CD14-positive monocyte (primary cell): ENCODE data around the gene CTR9. TPM values are rescaled to one million over a fixed set of nuclear protein-coding genes. Genes with fewer than 3 reads are reported as not detected.

Experiments used
- DNase-seq, 3 donors: peaks; one replicate each; pipeline ENCODE4 v3.0.0-alpha.2; 2011 to 2022
- H2AFZ ChIP-seq: 2 replicates; pipeline ENCODE4 v1.6.0; 2012; ENCODE audit warnings: mild to moderate bottlenecking, low read depth, low read length, inconsistent platforms; ENCODE audit not compliant: insufficient read depth, poor library complexity, severe bottlenecking
- H3K27ac ChIP-seq, 2 donors: 1 replicate in 1 of 2; 2 replicates in 1 of 2; pipeline ENCODE4 v1.5.1; 2012 to 2013; ENCODE audit warnings: low read length in 2 of 2, control low read depth in 1 of 2, inconsistent platforms in 1 of 2, low read depth in 1 of 2, mild to moderate bottlenecking in 1 of 2
- H3K27me3 ChIP-seq, 2 donors: one replicate each; pipeline versions ENCODE4 v1.6.0 to v1.6.1; 2011 to 2013; ENCODE audit warnings: low read length in 2 of 2; ENCODE audit not compliant: control insufficient read depth in 2 of 2, insufficient read depth in 2 of 2
- H3K36me3 ChIP-seq, 2 donors: replicated peaks in 1 of 2; 1 replicate in 1 of 2; 2 replicates in 1 of 2; pipeline versions ENCODE4 v1.5.1 to v1.6.1; 2012 to 2013; ENCODE audit warnings: low read length in 2 of 2, control low read depth in 1 of 2, inconsistent platforms in 1 of 2, mild to moderate bottlenecking in 1 of 2; ENCODE audit not compliant: insufficient read depth in 2 of 2, control insufficient read depth in 1 of 2
- H3K4me1 ChIP-seq, 2 donors: 1 replicate in 1 of 2; 2 replicates in 1 of 2; pipeline versions ENCODE4 v1.5.1 to v1.6.1; 2012 to 2013; ENCODE audit warnings: low read length in 2 of 2, control low read depth in 1 of 2, inconsistent platforms in 1 of 2, mild to moderate bottlenecking in 1 of 2, moderate library complexity in 1 of 2; ENCODE audit not compliant: insufficient read depth in 2 of 2, control insufficient read depth in 1 of 2
- H3K4me2 ChIP-seq: replicated peaks from 2 replicates; pipeline ENCODE3; 2012; ENCODE audit warnings: low read length, moderate library complexity, mild to moderate bottlenecking; ENCODE audit not compliant: poor library complexity, severe bottlenecking; ENCODE audit errors: extremely low read depth
- H3K4me3 ChIP-seq, 3 experiments: fragments of 200-600 bp in 1 of 3; sonication (generic) in 1 of 3; replicated peaks in 1 of 3; 1 replicate in 2 of 3; 2 replicates in 1 of 3; pipeline ENCODE4 v1.5.1; 2011 to 2013; ENCODE audit warnings: low read length in 3 of 3, mild to moderate bottlenecking in 3 of 3, control low read depth in 2 of 3, low read depth in 2 of 3, inconsistent platforms in 1 of 3, moderate library complexity in 1 of 3
- H3K79me2 ChIP-seq: 2 replicates; pipeline ENCODE4 v1.6.0; 2012; ENCODE audit warnings: mild to moderate bottlenecking, control low read depth, inconsistent platforms, low read length, moderate library complexity; ENCODE audit not compliant: insufficient read depth
- H3K9ac ChIP-seq: 2 replicates; pipeline ENCODE4 v1.6.0; 2017; ENCODE audit warnings: low read length, mild to moderate bottlenecking; ENCODE audit not compliant: insufficient read depth, poor library complexity, severe bottlenecking
- H3K9me3 ChIP-seq, 2 donors: replicated peaks in 1 of 2; 1 replicate in 1 of 2; 2 replicates in 1 of 2; pipeline versions ENCODE4 v1.5.1 to v1.6.1; 2012 to 2013; ENCODE audit warnings: low read length in 2 of 2, control low read depth in 1 of 2; ENCODE audit not compliant: control insufficient read depth in 1 of 2, insufficient read depth in 1 of 2
- H4K20me1 ChIP-seq: 2 replicates; pipeline ENCODE4 v1.6.0; 2012; ENCODE audit warnings: mild to moderate bottlenecking, low read length, control low read depth, moderate library complexity; ENCODE audit not compliant: insufficient read depth
- H3K27ac Mint-ChIP-seq, 7 donors: one replicate each; pipeline ENCODE4 v1.8.0; 2020; ENCODE audit warnings: mild to moderate bottlenecking in 7 of 7, mixed read lengths in 7 of 7, moderate library complexity in 6 of 7, inconsistent platforms in 2 of 7
- H3K27me3 Mint-ChIP-seq, 3 donors: one replicate each; pipeline ENCODE4 v1.8.0; 2021 to 2022; ENCODE audit warnings: low read depth in 3 of 3, mild to moderate bottlenecking in 3 of 3, mixed read lengths in 3 of 3, moderate library complexity in 3 of 3, inconsistent platforms in 1 of 3
- H3K36me3 Mint-ChIP-seq, 2 donors: one replicate each; pipeline ENCODE4 v1.8.0; 2020; ENCODE audit warnings: mixed read lengths in 2 of 2, inconsistent platforms in 1 of 2, mild to moderate bottlenecking in 1 of 2
- H3K4me1 Mint-ChIP-seq: one replicate; pipeline ENCODE4 v1.8.0; 2020; ENCODE audit warnings: mild to moderate bottlenecking, mixed read lengths
- H3K4me3 Mint-ChIP-seq, 2 donors: one replicate each; pipeline ENCODE4 v1.8.0; 2020; ENCODE audit warnings: mild to moderate bottlenecking in 2 of 2, mixed read lengths in 2 of 2, moderate library complexity in 1 of 2
- H3K9me3 Mint-ChIP-seq, 7 donors: one replicate each; pipeline ENCODE4 v1.8.0; 2020 to 2022; ENCODE audit warnings: mixed read lengths in 7 of 7, mild to moderate bottlenecking in 6 of 7, moderate library complexity in 6 of 7, inconsistent platforms in 2 of 7
- CTCF ChIP-seq: fragments of 200-600 bp; IDR thresholded peaks from one replicate; pipeline ENCODE4 v1.8.0; 2022; ENCODE audit warnings: antibody characterized with exemption, mild to moderate bottlenecking
- WGBS: methylation state at CpG from one replicate; pipeline ENCODE4 v1.1.5; 2013; ENCODE audit warnings: missing lambda C conversion rate; ENCODE audit not compliant: insufficient coverage; 5-methylcytosine and 5-hydroxymethylcytosine counted together
- intact Hi-C, 2 donors: fragments of 100-400 bp; cut with micrococcal nuclease; formaldehyde crosslinking; loops; one replicate each; pipeline versions ENCODE4 v1.15.0 to v1.15.1; 2023
- polyA plus RNA-seq, 3 donors: library from polyadenylated mRNA; depleted of rRNA in 1 of 3; unstranded in 2 of 3; stranded (reverse) in 1 of 3; fragments of 300-500 nt in 2 of 3; fragments of >200 nt in 1 of 3; fragmentation: Illumina TruSeq in 2 of 3; gene quantifications; 1 replicate in 2 of 3; 2 replicates in 1 of 3; pipeline ENCODE4 v1.2.3, GENCODE V29; 2012 to 2021

Gene CTR9
- polyA plus RNA-seq, 3 donors = 5.0 to 37.5 (median 18.3) TPM

GRCh38 chr11:10747733-10748132, 3.3 kb upstream of the CTR9 start:
- H3K9me3 Mint-ChIP-seq = no peaks in the 10 kb centered on the region
- peaks cover 0 to under 1% of the 10 kb centered on the region in 2 donors for H3K36me3 ChIP-seq
- H3K4me3 ChIP-seq = no peak overlapping the region
- no peak for TF ChIP-seq CTCF
- H3K27me3 Mint-ChIP-seq = peaks cover 0 to 1% (median 0%) of the 10 kb centered on the region in 3 donors
- no peak overlapping the region for H3K4me2 ChIP-seq
- no peak overlapping the region for H3K9ac ChIP-seq
- H3K27ac ChIP-seq = no peak overlapping the region
- H3K79me2 ChIP-seq = peaks cover 15% of the 10 kb centered on the region
- H3K4me3 Mint-ChIP-seq = no peak overlapping the region
- intact Hi-C loops = no loop called here
- H3K27me3 ChIP-seq = no peaks in the 10 kb centered on the region
- H3K27ac Mint-ChIP-seq = no peak overlapping the region
- no peak for DNase-seq
- no peaks in the 10 kb centered on the region for H3K9me3 ChIP-seq
- peaks cover 3% of the 10 kb centered on the region for H4K20me1 ChIP-seq
- H2AFZ ChIP-seq = no peak overlapping the region
- peaks cover 36% of the 10 kb centered on the region for H3K4me1 Mint-ChIP-seq
- no peaks in the 10 kb centered on the region for H3K36me3 Mint-ChIP-seq
- peaks cover 27 to 34% of the 10 kb centered on the region in 2 donors for H3K4me1 ChIP-seq

GRCh38 chr11:10749476-10749875, 1.6 kb upstream of the CTR9 start:
- Histone ChIP-seq H2AFZ (no peak overlapping the region), H3K4me3 (no peak overlapping the region), H3K27ac (no peak overlapping the region), H3K4me2 (no peak overlapping the region), H3K36me3 (peaks cover 12 to 15% of the 10 kb centered on the region in 2 donors), H3K9me3 (no peaks in the 10 kb centered on the region), H3K9ac (no peak overlapping the region), H4K20me1 (peaks cover 3% of the 10 kb centered on the region), H3K79me2 (peaks cover 21% of the 10 kb centered on the region), H3K27me3 (no peaks in the 10 kb centered on the region), H3K4me1 (peaks cover 18 to 21% of the 10 kb centered on the region in 2 donors)
- Mint-ChIP-seq H3K36me3 (peaks cover 5 to 14% of the 10 kb centered on the region in 2 donors), H3K4me1 (peaks cover 21% of the 10 kb centered on the region), H3K27ac (no peak overlapping the region), H3K9me3 (no peaks in the 10 kb centered on the region), H3K27me3 (no peaks in the 10 kb centered on the region), H3K4me3 (no peak overlapping the region)
- WGBS = 44% methylated on average over 1 of the region's 2 CpGs
- intact Hi-C loops = no loop called here
- DNase-seq = no peak
- TF ChIP-seq CTCF = no peak
